Calu3 (cell line): Measurements from ENCODE around the gene PTPRN2. TPM values are rescaled to one million over a fixed set of nuclear protein-coding genes. Genes with fewer than 3 reads are reported as not detected.

Source experiments
- BruUV-seq: library from RNA; stranded (reverse); fragments of 400-500 nt; replicated peaks from 2 replicates; lab custom pipeline; 2021; lab: Mats Ljungman, UMichigan
- CTCF ChIA-PET: fragments of 300-600 bp; sonication (Branson Sonifier 250); formaldehyde crosslinking; loops from one replicate; lab custom pipeline; 2022; ENCODE audit warnings: antibody characterized with exemption; lab: Charles Lee
- DNase-seq: peaks from one replicate; pipeline ENCODE4 v3.0.0; 2022
- H3K27ac Mint-ChIP-seq: one replicate; pipeline ENCODE4 v1.8.0; 2022; ENCODE audit warnings: mixed read lengths; ENCODE audit not compliant: unreplicated experiment
- H3K27me3 Mint-ChIP-seq: one replicate; pipeline ENCODE4 v1.8.0; 2022; ENCODE audit warnings: mixed read lengths; ENCODE audit not compliant: unreplicated experiment
- H3K36me3 Mint-ChIP-seq: one replicate; pipeline ENCODE4 v1.8.0; 2022; ENCODE audit warnings: mild to moderate bottlenecking, moderate library complexity, mixed read lengths; ENCODE audit not compliant: insufficient read depth, unreplicated experiment
- H3K4me1 Mint-ChIP-seq: one replicate; pipeline ENCODE4 v1.8.0; 2022; ENCODE audit warnings: mild to moderate bottlenecking, low read depth, mixed read lengths; ENCODE audit not compliant: unreplicated experiment
- H3K4me3 Mint-ChIP-seq: one replicate; pipeline ENCODE4 v1.8.0; 2022; ENCODE audit warnings: mild to moderate bottlenecking, low read depth, moderate library complexity, mixed read lengths; ENCODE audit not compliant: unreplicated experiment
- H3K9me3 Mint-ChIP-seq: one replicate; pipeline ENCODE4 v1.8.0; 2022; ENCODE audit warnings: low read depth, mixed read lengths; ENCODE audit not compliant: unreplicated experiment
- CTCF ChIP-seq: fragments of 200-600 bp; IDR thresholded peaks from one replicate; pipeline ENCODE4 v1.8.0; 2022; ENCODE audit warnings: antibody characterized with exemption; ENCODE audit not compliant: unreplicated experiment
- intact Hi-C: fragments of 100-400 bp; cut with micrococcal nuclease; formaldehyde crosslinking; loops from one replicate; pipeline ENCODE4 v1.10.0; 2022; ENCODE audit not compliant: unreplicated experiment
- total RNA-seq: library from RNA; stranded (reverse); gene quantifications from 2 replicates; pipeline ENCODE4 v1.2.3, GENCODE V29; 2022

Gene PTPRN2
- total RNA-seq, 1 experiment from 2014 or later = 2.0 TPM

DNA sequence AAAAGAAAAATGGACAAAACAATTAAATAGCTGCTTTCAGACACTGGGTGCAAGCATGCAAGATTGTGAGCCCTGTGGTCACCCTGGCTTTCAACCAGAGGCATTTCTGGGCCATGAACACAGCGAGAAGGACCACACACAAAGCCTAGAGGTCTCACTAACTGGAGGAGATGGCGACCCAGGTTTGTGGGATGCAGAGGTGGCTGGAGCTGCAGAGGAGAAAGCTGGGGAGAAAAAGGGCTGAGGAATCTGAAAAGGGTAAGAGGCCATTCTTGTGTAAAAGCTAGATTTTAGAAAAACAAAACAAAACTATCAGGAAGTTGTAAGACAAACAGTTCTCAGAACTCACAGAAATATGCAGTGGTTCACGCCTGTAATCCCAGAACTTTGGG is 30.1 kb upstream of the PTPRN2 start:
- H3K9me3 Mint-ChIP-seq = no peaks in the 10 kb centered on the region
- no TSS peak for BruUV-seq
- H3K4me3 Mint-ChIP-seq = no peak overlapping the region
- H3K36me3 Mint-ChIP-seq = no peaks in the 10 kb centered on the region
- intact Hi-C loops = no loop called here
- no peak for TF ChIP-seq CTCF
- no peak for DNase-seq
- no peaks in the 10 kb centered on the region for H3K4me1 Mint-ChIP-seq
- H3K27ac Mint-ChIP-seq = no peak overlapping the region
- CTCF ChIA-PET = interaction anchor here (0.6 kb wide), 1 partner anchor 1033 kb away, joined by 3 read pairs; no protein-coding TSS in a partner anchor
- no peaks in the 10 kb centered on the region for H3K27me3 Mint-ChIP-seq

GRCh38 chr7:158616050-158616449 is 28.4 kb upstream of the PTPRN2 start:
- no peak overlapping the region for H3K27ac Mint-ChIP-seq
- H3K27me3 Mint-ChIP-seq = no peaks in the 10 kb centered on the region
- no TSS peak for BruUV-seq
- DNase-seq = no peak
- no peak for TF ChIP-seq CTCF
- no peak overlapping the region for H3K4me3 Mint-ChIP-seq
- peaks cover 4% of the 10 kb centered on the region for H3K36me3 Mint-ChIP-seq
- CTCF ChIA-PET = no interaction called here
- H3K9me3 Mint-ChIP-seq = no peaks in the 10 kb centered on the region
- intact Hi-C loops = no loop called here
- no peaks in the 10 kb centered on the region for H3K4me1 Mint-ChIP-seq

DNA sequence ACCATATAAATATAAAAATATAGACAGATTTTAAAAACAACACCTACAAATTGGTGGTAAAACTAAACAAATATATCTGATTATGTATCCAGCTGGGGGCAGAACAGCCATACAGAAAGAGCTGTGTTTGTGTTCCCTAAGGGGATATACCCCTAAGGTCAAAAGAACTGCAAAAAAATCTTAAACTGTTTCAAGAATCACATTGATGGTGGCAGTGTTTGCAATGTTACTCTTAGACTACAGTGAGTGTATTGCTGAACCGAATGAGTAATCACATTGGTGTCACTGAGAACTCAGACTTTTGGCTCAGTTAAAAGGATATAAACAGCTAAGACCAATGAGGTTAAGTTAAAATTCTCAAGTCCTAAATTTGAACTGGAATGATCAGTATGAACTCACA is 27.1 kb upstream of the PTPRN2 start:
- Mint-ChIP-seq H3K27me3 (no peaks in the 10 kb centered on the region), H3K4me3 (no peak overlapping the region), H3K27ac (no peak overlapping the region), H3K9me3 (no peaks in the 10 kb centered on the region), H3K36me3 (peaks cover 4% of the 10 kb centered on the region), H3K4me1 (no peaks in the 10 kb centered on the region)
- CTCF ChIA-PET = no interaction called here
- TF ChIP-seq CTCF = no peak
- BruUV-seq = no TSS peak
- intact Hi-C loops = no loop called here
- no peak for DNase-seq

DNA sequence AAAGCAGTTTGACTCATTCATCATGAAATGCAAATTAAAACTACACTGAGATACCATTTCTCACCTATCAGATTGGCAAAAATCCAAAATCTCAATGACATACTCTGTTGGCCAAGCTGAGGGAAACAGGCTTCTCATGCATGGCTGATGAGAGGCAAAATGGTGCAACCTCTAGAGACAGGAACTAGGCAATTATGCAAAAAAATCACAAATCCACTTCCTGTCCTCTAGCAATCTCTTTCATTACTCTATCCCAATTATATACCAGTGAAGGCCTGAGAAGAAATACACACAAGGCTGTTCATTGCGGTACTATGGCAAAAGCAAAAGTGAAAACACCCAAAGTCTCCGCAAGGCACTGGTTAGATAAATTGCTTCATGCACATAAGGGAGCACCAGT is 25.9 kb upstream of the PTPRN2 start:
- Mint-ChIP-seq H3K27me3 (no peaks in the 10 kb centered on the region), H3K4me3 (no peak overlapping the region), H3K27ac (no peak overlapping the region), H3K4me1 (no peaks in the 10 kb centered on the region), H3K36me3 (peaks cover 4% of the 10 kb centered on the region), H3K9me3 (no peaks in the 10 kb centered on the region)
- CTCF ChIA-PET = no interaction called here
- no peak for DNase-seq
- intact Hi-C loops = no loop called here
- no TSS peak for BruUV-seq
- no peak for TF ChIP-seq CTCF
